Brain microvascular endothelial cell (primary cell): ENCODE results near the gene FLT1.

ENCODE experiments used
- DNase-seq: peaks from one replicate; pipeline ENCODE4 v3.0.0-alpha.2; 2020
- H3K27ac ChIP-seq: fragments of 250-450 bp; sonication (Bioruptor Pico); 2 replicates; pipeline ENCODE4 v1.5.1; 2020; ENCODE audit warnings: mild to moderate bottlenecking, moderate library complexity
- H3K27me3 ChIP-seq: fragments of 250-450 bp; sonication (Bioruptor Pico); replicated peaks from 2 replicates; pipeline ENCODE4 v1.5.1; 2020; ENCODE audit warnings: mild to moderate bottlenecking
- H3K36me3 ChIP-seq: fragments of 250-450 bp; sonication (Bioruptor Pico); replicated peaks from 2 replicates; pipeline ENCODE4 v1.5.1; 2020; ENCODE audit warnings: mild to moderate bottlenecking
- H3K4me3 ChIP-seq: 2 replicates; pipeline ENCODE4 v1.5.1; 2011; ENCODE audit warnings: low read depth, mild to moderate bottlenecking, control low read depth, low read length, moderate library complexity
- in situ Hi-C: cut with HindIII; loops from 2 replicates; pipeline ENCODE4 v1.10.0; 2017; ENCODE audit warnings: low sequenced_read_pairs, low pct_ligation_motif_present
- TF ChIP-seq, protein P1 (sequence below): IDR thresholded peaks from 2 replicates; pipeline ENCODE4 v1.5.1; 2011; ENCODE audit warnings: low read depth, mild to moderate bottlenecking, moderate library complexity, low read length, control low read depth, inconsistent platforms; ENCODE audit errors: missing control alignments

Gene FLT1

DNA sequence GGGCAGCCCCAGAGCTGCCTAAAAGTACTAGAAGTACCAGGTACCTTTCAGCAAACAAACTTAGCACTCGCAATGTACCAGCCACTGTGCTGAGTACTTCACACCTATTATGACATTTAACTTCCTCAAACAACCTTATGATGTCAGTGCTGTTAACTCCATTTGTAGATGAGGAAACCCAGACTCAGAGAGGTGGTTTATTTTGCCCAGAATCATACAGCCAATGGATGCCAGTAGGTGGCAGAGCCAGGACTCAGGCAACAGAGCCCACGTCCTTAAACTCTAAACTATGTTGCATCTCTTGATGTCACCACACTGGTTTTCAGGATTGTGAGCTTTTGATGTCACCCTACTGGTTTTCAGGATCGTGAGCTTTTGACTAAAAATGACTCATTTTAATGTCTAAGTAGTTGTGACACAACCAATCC lies 78.9 kb downstream of the FLT1 start:
- Histone ChIP-seq H3K27me3 (no peaks in the 10 kb centered on the region), H3K4me3 (no peak overlapping the region), H3K27ac (no peak overlapping the region), H3K36me3 (no peaks in the 10 kb centered on the region)
- no peak for DNase-seq
- TF ChIP-seq, protein P1, sequence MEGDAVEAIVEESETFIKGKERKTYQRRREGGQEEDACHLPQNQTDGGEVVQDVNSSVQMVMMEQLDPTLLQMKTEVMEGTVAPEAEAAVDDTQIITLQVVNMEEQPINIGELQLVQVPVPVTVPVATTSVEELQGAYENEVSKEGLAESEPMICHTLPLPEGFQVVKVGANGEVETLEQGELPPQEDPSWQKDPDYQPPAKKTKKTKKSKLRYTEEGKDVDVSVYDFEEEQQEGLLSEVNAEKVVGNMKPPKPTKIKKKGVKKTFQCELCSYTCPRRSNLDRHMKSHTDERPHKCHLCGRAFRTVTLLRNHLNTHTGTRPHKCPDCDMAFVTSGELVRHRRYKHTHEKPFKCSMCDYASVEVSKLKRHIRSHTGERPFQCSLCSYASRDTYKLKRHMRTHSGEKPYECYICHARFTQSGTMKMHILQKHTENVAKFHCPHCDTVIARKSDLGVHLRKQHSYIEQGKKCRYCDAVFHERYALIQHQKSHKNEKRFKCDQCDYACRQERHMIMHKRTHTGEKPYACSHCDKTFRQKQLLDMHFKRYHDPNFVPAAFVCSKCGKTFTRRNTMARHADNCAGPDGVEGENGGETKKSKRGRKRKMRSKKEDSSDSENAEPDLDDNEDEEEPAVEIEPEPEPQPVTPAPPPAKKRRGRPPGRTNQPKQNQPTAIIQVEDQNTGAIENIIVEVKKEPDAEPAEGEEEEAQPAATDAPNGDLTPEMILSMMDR = no peak
- in situ Hi-C loops = no loop called here

GRCh38 chr13:28413999-28414398 lies 80.9 kb downstream of the FLT1 start:
- H3K27ac ChIP-seq = no peak overlapping the region
- TF ChIP-seq, protein P1 = no peak
- no peaks in the 10 kb centered on the region for H3K27me3 ChIP-seq
- no peak for DNase-seq
- no peak overlapping the region for H3K4me3 ChIP-seq
- H3K36me3 ChIP-seq = no peaks in the 10 kb centered on the region
- in situ Hi-C loops = no loop called here

DNA sequence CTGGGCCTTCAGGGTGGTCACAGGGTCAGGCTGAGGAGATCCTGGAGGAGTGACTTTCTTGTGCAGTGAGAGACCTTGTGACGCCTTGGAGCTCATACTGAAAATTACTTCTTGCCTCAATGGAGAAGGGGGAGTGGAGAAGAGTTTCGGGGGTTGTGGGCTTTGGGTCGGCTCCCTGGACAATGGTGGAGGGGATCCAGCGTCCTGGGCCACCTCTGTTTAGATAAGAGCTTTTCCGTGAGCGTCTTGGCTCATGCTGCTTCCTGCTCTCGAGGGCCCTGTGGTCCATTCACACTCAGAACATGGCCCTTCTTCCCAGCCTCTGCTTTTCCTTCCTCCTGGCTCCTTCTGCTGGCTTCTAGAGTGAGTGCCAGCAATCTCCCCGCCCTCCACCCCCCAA lies 81.9 kb downstream of the FLT1 start:
- H3K36me3 ChIP-seq = no peaks in the 10 kb centered on the region
- no peak overlapping the region for H3K27ac ChIP-seq
- in situ Hi-C loops = no loop called here
- no peaks in the 10 kb centered on the region for H3K27me3 ChIP-seq
- TF ChIP-seq, protein P1 = no peak
- no peak overlapping the region for H3K4me3 ChIP-seq
- no peak for DNase-seq

DNA sequence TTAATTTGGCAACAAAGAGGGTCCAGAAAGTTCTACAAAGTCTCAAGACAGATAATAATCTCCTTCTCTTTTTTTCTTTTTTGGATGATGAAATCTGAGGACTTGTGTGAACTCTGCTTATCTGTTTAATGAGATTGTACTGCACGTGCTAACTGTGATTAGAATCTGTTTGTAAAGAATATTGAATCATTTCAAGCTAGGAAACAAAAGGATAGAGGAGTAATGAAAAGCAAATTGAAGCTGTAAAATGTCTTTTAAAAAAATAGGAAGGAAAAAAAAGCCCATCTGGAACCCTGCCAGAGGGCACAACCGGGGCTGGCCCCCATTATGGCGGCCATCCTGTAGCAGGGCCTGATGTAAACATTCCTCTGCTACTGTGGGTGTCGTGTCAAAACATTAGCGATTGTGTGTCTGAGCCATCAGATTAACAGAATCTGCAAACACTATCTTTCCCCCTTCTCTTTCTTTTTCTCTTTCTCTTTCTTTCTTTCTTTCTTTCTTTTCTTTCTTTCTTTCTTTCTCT lies 83.0 kb downstream of the FLT1 start:
- no peak overlapping the region for H3K27ac ChIP-seq
- in situ Hi-C loops = no loop called here
- TF ChIP-seq, protein P1 = no peak
- no peaks in the 10 kb centered on the region for H3K27me3 ChIP-seq
- no peak overlapping the region for H3K4me3 ChIP-seq
- H3K36me3 ChIP-seq = no peaks in the 10 kb centered on the region
- DNase-seq = peak; percentile 16

DNA sequence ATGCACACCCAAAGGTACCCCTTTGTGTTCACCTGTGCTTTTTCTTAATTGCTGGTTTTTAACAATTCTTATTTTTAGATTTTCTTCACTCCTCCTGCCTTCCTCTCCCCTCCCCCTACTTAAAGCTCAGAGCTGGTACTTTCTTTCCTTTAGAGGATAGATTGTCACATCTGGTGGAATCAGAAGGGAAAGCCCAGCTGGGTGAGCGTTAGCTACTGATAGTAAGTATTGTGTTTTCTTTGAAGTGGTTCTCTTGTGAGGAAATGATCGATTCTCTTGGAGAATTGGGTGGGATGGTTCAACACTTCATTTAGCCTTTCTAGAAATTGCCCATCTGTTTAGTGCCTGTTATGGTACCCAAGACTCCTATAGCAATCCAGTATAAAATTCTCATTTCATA lies 84.8 kb downstream of the FLT1 start:
- Histone ChIP-seq H3K27ac (no peak overlapping the region), H3K27me3 (no peaks in the 10 kb centered on the region), H3K36me3 (no peaks in the 10 kb centered on the region), H3K4me3 (no peak overlapping the region)
- in situ Hi-C loops = no loop called here
- TF ChIP-seq, protein P1 = no peak
- DNase-seq = no peak

GRCh38 chr13:28409648-28410047 lies 85.3 kb downstream of the FLT1 start:
- no peak overlapping the region for H3K4me3 ChIP-seq
- H3K36me3 ChIP-seq = no peaks in the 10 kb centered on the region
- TF ChIP-seq, protein P1 = no peak
- no peaks in the 10 kb centered on the region for H3K27me3 ChIP-seq
- no peak for DNase-seq
- in situ Hi-C loops = no loop called here
- H3K27ac ChIP-seq = no peak overlapping the region
